Keratinocyte (primary cell): ENCODE data around the gene MCOLN2. TPM values are rescaled to one million over a fixed set of nuclear protein-coding genes. Genes with fewer than 3 reads are reported as not detected.

Experiments used
- DNase-seq: peaks from one replicate; pipeline ENCODE4 v3.0.0-alpha.2; 2011; ENCODE audit warnings: low read depth, missing footprints, low spot score
- FAIRE-seq: peaks from 2 replicates; lab custom pipeline; 2011; peaks lifted over from hg19 to GRCh38; lab: Jason Lieb, UNC
- H2AFZ ChIP-seq: 2 replicates; pipeline ENCODE4 v1.6.0; 2012; ENCODE audit warnings: low read length, control low read depth, inconsistent platforms; ENCODE audit not compliant: control insufficient read depth
- H3K27ac ChIP-seq: 2 replicates; pipeline ENCODE4 v1.5.1; 2011; ENCODE audit warnings: low read length; ENCODE audit not compliant: control insufficient read depth, insufficient read depth
- H3K27me3 ChIP-seq: 3 replicates; pipeline ENCODE4 v1.6.0; 2011; ENCODE audit warnings: low read length; ENCODE audit not compliant: control insufficient read depth, insufficient read depth; ENCODE audit errors: extremely low read depth
- H3K36me3 ChIP-seq, 2 experiments: 2 replicates in 1 of 2; 3 replicates in 1 of 2; pipeline ENCODE4 v1.5.1; 2011; ENCODE audit warnings: low read length in 2 of 2, mild to moderate bottlenecking in 1 of 2; ENCODE audit not compliant: control insufficient read depth in 2 of 2, insufficient read depth in 2 of 2; ENCODE audit errors: extremely low read depth in 1 of 2
- H3K4me1 ChIP-seq: 3 replicates; pipeline ENCODE4 v1.5.1; 2011; ENCODE audit warnings: low read length; ENCODE audit not compliant: control insufficient read depth, insufficient read depth; ENCODE audit errors: extremely low read depth
- H3K4me2 ChIP-seq: 3 replicates; pipeline ENCODE4 v1.6.0; 2011; ENCODE audit warnings: low read depth, low read length; ENCODE audit not compliant: control insufficient read depth, insufficient read depth; ENCODE audit errors: extremely low read depth
- H3K4me3 ChIP-seq, 3 experiments: fragments of 200-600 bp in 1 of 3; sonication (generic) in 1 of 3; 2 replicates in 2 of 3; 3 replicates in 1 of 3; pipeline ENCODE4 v1.5.1; 2011 to 2016; ENCODE audit warnings: low read length in 3 of 3, mild to moderate bottlenecking in 3 of 3, control low read depth in 2 of 3, inconsistent platforms in 1 of 3, low read depth in 1 of 3, mixed read lengths in 1 of 3, mixed run types in 1 of 3, moderate library complexity in 1 of 3; ENCODE audit not compliant: control insufficient read depth in 2 of 3, insufficient read depth in 2 of 3; ENCODE audit errors: extremely low read depth in 1 of 3
- H3K79me2 ChIP-seq: 2 replicates; pipeline ENCODE4 v1.6.0; 2012; ENCODE audit warnings: low read length; ENCODE audit not compliant: control insufficient read depth, insufficient read depth
- H3K9ac ChIP-seq: 3 replicates; pipeline ENCODE4 v1.6.0; 2011; ENCODE audit warnings: low read length; ENCODE audit not compliant: control insufficient read depth, insufficient read depth; ENCODE audit errors: extremely low read depth
- H3K9me1 ChIP-seq: 3 replicates; pipeline ENCODE4 v1.6.0; 2011; ENCODE audit warnings: low read length; ENCODE audit not compliant: control insufficient read depth, insufficient read depth; ENCODE audit errors: extremely low read depth
- H3K9me3 ChIP-seq: 2 replicates; pipeline ENCODE4 v1.5.1; 2012; ENCODE audit warnings: low read depth, low read length; ENCODE audit not compliant: control insufficient read depth
- H4K20me1 ChIP-seq: 3 replicates; pipeline ENCODE4 v1.6.0; 2011; ENCODE audit warnings: low read length; ENCODE audit not compliant: control insufficient read depth, insufficient read depth; ENCODE audit errors: extremely low read depth
- CTCF ChIP-seq, 3 experiments: IDR thresholded peaks in 1 of 3; conservative IDR thresholded peaks in 1 of 3; optimal IDR thresholded peaks in 1 of 3; 2 replicates in 2 of 3; 3 replicates in 1 of 3; pipeline versions ENCODE3 to v1.5.1; 2011; ENCODE audit warnings: low read length in 3 of 3, mild to moderate bottlenecking in 3 of 3, moderate library complexity in 2 of 3, control low read depth in 1 of 3, inconsistent platforms in 1 of 3; ENCODE audit not compliant: insufficient read depth in 2 of 3; ENCODE audit errors: extremely low read depth in 1 of 3
- EZH2 ChIP-seq: IDR thresholded peaks from one replicate; pipeline ENCODE4 v1.6.1; 2012; ENCODE audit warnings: inconsistent platforms, mild to moderate bottlenecking, low read length, moderate library complexity
- dilution Hi-C: fragments of 300-500 bp; cut with MboI; formaldehyde crosslinking; loops from one replicate; pipeline ENCODE4 v1.7.0; 2020; ENCODE audit warnings: low sequenced_read_pairs; ENCODE audit not compliant: extremely low pct_ligation_motif_present
- polyA plus RNA-seq, 5 experiments: library from polyadenylated mRNA; depleted of rRNA in 3 of 5; stranded (reverse) in 3 of 5; stranded (forward) in 1 of 5; unstranded in 1 of 5; fragments of >200 nt; gene quantifications; 1 replicate in 1 of 5; 2 replicates in 3 of 5; 3 replicates in 1 of 5; pipeline versions ENCODE4 v1.2.1 to v1.2.3, GENCODE V29; 2011 to 2012; ENCODE audit warnings: missing spikeins in 2 of 5, low read depth in 1 of 5, low replicate concordance in 1 of 5

The MCOLN2 gene
- polyA plus RNA-seq, 1 donor (not counting 4 experiments of a cell fraction or from before 2014, with no cell fraction given) = 0.14 TPM

GRCh38 chr1:84982395-84982794 is 14.5 kb downstream of the MCOLN2 start:
- DNase-seq = no peak

GRCh38 chr1:84975035-84975434 is 21.9 kb downstream of the MCOLN2 start:
- H3K27ac ChIP-seq = no peak overlapping the region
- dilution Hi-C loops = no loop called here
- H3K9ac ChIP-seq = no peak overlapping the region
- H3K9me3 ChIP-seq = no peaks in the 10 kb centered on the region
- DNase-seq (no peak), FAIRE-seq (no peak)
- no peaks in the 10 kb centered on the region for H3K9me1 ChIP-seq
- no peak overlapping the region for H2AFZ ChIP-seq
- H4K20me1 ChIP-seq = no peaks in the 10 kb centered on the region
- no peak for TF ChIP-seq CTCF (optimal IDR thresholded peaks at IDR 0.05 in 1 of 3, IDR thresholded peaks at IDR 0.05 in 1 of 3, conservative IDR thresholded peaks at IDR 0.05 in 1 of 3; ENCODE audit: extremely low read depth in 1 of 3, insufficient read depth in 2 of 3, low read length in 3 of 3)
- no peak for TF ChIP-seq EZH2
- H3K4me1 ChIP-seq = no peaks in the 10 kb centered on the region
- H3K4me3 ChIP-seq = no peak overlapping the region
- no peak overlapping the region for H3K4me2 ChIP-seq
- H3K36me3 ChIP-seq = no peaks in the 10 kb centered on the region
- no peaks in the 10 kb centered on the region for H3K79me2 ChIP-seq
- H3K27me3 ChIP-seq = no peaks in the 10 kb centered on the region

More at GRCh38 chr1:84982395-84982794, 14.5 kb downstream of the MCOLN2 start:
- Histone ChIP-seq H3K9me1 (no peaks in the 10 kb centered on the region), H4K20me1 (no peaks in the 10 kb centered on the region), H3K79me2 (no peaks in the 10 kb centered on the region), H3K4me3 (no peak overlapping the region), H3K4me2 (no peak overlapping the region), H3K9me3 (no peaks in the 10 kb centered on the region), H3K27me3 (no peaks in the 10 kb centered on the region), H3K9ac (no peak overlapping the region), H3K36me3 (no peaks in the 10 kb centered on the region), H3K27ac (no peak overlapping the region), H2AFZ (no peak overlapping the region), H3K4me1 (no peaks in the 10 kb centered on the region)
- TF ChIP-seq CTCF (optimal IDR thresholded peaks at IDR 0.05 in 1 of 3, IDR thresholded peaks at IDR 0.05 in 1 of 3, conservative IDR thresholded peaks at IDR 0.05 in 1 of 3; ENCODE audit: extremely low read depth in 1 of 3, insufficient read depth in 2 of 3, low read length in 3 of 3) (no peak), EZH2 (no peak)
- dilution Hi-C loops = no loop called here
- no peak for FAIRE-seq
